GM18499 (cell line): ENCODE results near the gene RFX2.
"Not testable (repeated sequence)": the region's sequence is repeated elsewhere in the genome, so short reads cannot be mapped to it uniquely, and the experiment has no call there.

Experiments used
- ATAC-seq: cut with Tn5 transposase; IDR thresholded peaks from one replicate; pipeline ENCODE4 v1.9.1; 2021; ENCODE audit warnings: moderate number of reproducible peaks; ENCODE audit not compliant: insufficient read depth, unreplicated experiment

RFX2 gene

GRCh38 chr19:5977785-5978605, 132.3 kb downstream of the RFX2 start, which contains the start of gene RANBP3:
RANBP3 (minus strand) TSS chr19:5978140; CDS start chr19:5978082, 58 bp downstream.
- peak; percentile 63 for ATAC-seq

- no peak for ATAC-seq
Measured at GRCh38 chr19:5977222-5977784, 133.0 kb downstream of the RFX2 start.

DNA sequence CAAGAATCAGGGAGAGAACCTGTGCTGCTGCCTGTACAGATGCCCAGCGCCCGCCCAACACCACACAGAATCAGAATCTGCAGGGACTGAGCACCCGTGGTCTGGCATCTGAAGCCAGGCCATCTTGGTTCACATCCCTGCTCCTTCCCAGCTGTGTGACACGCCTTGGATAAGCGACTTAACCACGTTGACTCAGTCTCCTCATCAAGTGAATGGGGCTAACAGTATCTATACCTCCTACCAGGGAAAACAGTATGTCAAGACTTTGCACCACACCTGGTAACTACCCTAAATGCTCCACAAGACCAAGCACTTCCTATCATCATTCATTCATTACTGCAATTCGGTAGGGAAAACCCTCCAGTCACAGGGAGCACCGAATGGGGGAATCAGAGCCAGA, 133.5 kb downstream of the RFX2 start:
- no peak for ATAC-seq

DNA sequence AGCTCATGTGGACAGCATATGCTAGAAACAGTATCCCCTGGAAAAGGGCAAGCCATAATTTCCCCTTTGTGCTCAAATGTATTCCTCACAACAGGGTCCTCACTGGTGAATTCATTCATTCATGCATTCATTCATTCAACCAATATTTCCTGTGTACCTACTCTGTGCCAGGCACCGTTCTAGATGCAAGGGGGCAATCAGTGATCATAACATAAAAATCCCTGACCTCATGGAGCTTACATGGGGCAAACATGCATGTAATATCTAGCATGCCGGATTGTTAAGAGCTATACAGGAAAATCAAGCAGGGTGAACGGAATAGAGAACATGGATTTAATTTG, 134.9 kb downstream of the RFX2 start:
- ATAC-seq: no peak

- ATAC-seq: no peak
Measured at GRCh38 chr19:5974721-5975387, 135.4 kb downstream of the RFX2 start.

GRCh38 chr19:5973867-5974635, 136.2 kb downstream of the RFX2 start:
- ATAC-seq: no peak

DNA sequence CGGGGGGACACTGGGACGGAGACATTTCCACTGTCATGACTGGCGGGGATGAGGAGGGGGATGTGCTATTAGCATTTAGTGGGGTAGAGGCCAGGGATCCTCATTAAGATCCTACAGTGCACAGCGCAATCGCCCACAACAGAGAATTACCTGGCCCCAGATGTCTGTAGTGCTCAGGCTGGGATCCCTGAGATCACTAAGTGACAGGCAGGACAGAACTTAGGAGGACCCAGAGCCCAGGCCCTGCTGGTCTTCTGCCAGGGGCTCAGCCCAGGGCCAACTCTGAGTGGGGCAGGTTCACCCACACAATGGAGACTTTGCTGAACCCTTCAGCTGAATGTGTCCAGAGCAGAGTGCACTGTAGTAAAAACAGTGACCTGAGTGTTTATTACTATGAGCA, 136.9 kb downstream of the RFX2 start:
- ATAC-seq: no peak

DNA sequence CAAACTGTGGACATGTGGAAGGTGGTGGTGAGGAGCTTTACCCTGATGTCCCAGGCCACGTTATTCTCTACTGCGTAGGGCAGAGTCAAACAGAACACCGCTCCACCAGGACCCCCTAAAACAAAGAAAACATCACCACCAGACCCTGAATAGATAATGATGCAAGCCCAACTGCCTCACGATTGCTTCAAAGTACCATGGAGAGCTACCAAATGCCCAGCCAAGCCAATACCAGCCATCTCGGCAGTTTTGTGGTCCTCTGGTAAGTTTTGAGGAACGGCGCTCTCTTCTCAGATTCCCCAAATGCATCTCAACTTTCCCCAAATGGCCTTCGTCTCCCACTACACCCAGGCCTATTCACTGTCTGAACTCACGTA, 138.0 kb downstream of the RFX2 start:
- no peak for ATAC-seq

DNA sequence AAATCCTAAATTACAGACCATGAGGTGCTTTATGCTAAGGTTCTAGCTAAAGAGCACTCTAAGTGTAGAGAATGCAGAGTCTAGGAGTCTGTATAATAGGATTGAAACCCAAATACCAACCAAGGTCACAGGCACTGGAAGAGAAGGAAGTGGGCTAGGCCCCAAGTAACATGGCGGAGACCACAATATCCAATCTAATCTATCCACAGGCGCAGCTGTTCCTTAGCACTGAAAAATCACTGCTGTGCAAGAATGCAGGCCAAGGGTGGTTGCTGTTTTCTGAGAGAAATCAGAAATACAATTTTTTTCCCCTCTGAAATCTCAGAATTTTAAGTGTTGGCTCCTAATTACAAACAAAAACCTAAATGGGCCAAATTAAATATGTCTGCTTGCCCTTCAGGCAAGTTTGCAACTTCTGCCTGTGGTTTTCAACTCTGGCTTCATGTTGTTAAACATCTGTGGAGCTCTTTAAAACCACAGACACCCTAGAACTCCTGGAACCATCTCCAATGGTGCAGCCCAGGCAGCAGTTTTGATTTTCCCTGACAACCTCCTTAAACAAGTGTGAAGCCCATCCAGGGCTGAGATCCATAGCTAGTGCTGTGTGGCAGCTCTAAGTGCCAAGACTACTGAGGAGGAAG, 138.5 kb downstream of the RFX2 start:
- no peak for ATAC-seq

DNA sequence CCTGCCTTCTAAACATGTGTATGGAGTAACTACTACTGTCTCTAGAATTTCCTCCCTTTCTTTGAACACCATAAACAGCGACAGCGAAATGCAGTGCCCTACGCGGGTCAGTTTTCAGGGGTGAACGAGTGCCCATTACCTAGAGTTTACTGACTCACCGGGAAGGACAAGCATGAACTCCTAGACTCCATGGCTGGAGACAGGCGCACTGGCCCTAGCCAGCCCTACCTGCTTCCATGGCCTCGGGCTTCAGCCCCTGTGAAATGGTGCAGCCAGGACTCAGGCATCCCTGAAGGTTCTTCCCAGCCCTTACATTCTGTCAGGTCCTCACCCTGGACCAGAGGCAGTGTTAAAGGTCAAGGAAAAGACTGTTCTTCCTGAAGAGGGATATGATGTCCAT, 140.8 kb downstream of the RFX2 start:
- no peak for ATAC-seq

GRCh38 chr19:5968431-5969373, 141.6 kb downstream of the RFX2 start:
- no peak for ATAC-seq

GRCh38 chr19:5967994-5968430, 142.3 kb downstream of the RFX2 start:
- ATAC-seq: no peak

DNA sequence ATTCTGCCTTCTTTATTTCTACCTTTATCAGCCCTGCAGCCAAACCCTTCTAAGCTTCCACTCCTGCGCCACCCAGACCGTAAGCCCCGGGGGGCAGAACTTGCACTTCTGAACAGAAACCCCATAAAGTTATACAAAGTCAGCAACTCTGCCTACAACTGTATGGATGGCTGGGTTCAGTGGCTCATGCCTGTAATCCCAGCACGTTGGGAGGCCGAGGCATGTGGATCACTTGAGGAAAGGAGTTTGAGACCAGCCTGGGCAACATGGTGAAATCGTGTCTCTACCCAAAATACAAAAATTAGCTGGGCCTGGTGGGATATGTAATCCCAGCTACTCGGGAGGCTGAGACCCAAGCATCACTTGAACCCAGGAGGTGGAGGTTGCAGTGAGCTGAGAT, 142.7 kb downstream of the RFX2 start:
- ATAC-seq: no peak

GRCh38 chr19:5966941-5967340, 143.4 kb downstream of the RFX2 start:
- ATAC-seq: no peak

- no peak for ATAC-seq
Measured at GRCh38 chr19:5966215-5966614, 144.1 kb downstream of the RFX2 start.

DNA sequence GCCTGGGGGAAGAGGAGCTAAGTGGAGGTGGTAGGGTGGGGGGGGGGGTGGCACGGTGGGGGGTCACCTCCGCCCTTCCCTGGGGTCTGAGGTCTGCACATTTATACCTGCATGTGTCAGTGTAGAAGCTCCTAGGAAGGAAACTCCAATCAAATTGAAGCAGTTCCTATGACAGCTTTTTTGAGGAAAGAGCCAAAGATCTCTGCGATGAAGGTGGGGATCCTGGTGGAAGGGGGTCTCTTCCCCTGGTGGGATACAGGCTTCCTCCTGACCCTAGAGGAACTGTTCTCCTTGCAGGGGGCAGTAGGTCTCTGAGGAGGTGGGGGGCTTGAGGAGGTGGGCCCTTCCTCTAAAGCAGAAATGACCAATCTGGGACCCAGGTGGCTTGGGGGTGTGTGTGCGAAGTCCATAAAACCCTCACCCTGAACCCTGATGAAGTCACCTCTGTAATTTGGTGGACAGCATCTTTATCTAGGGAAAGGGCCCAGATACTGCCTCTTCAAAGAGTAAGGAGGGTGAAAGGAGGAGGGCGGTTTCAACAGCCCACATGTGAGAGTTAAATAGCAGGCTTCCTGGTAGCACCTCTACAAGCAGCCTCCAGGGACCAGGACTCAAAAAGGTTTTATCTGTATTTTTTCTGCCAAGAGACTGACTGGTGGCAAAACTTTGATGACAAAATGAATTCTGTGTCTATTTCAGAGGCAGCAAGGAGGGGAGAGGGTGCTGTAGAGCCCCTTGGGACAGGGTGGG, 145.3 kb downstream of the RFX2 start:
- no peak for ATAC-seq

GRCh38 chr19:5963855-5964254, 146.4 kb downstream of the RFX2 start:
- no peak for ATAC-seq

DNA sequence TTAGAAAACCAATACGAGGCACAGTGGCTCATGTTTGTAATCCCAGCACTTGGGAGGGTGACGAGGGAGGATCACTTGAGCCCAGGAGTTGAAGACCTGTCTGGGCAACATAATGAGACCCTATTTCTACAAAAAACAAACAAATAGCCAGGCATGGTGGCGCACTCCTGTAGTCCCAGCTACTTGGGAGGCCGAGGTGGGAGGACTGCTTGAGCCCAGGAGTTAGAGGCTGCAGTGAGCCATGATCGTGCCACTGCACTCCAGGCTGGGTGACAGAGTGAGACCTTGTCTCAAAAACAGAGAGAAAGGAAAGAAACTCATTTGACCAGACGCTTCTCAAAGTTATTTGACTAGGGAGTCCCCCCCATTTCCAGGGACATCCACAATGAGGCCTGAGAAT, 147.0 kb downstream of the RFX2 start:
- not testable (repeated sequence) for ATAC-seq
